Left colon (tissue), 2 donors: ENCODE measurements around the gene COX6B2. TPM values are rescaled to one million over a fixed set of nuclear protein-coding genes. Genes with fewer than 3 reads are reported as not detected.
"Not testable (repeated sequence)": the region's sequence is repeated elsewhere in the genome, so short reads cannot be mapped to it uniquely, and the experiment has no call there.

ENCODE experiments used
- ATAC-seq: fragments of 200-7000 bp; cut with Tn5 transposase; one replicate; pipeline ENCODE4 v1.9.1; 2020; ENCODE audit warnings: mild to moderate bottlenecking, moderate library complexity
- DNase-seq, 2 donors: peaks; one replicate each; pipeline ENCODE4 v3.0.0-alpha.2; 2020
- intact Hi-C, 2 donors: fragments of 100-400 bp; cut with DNase I in 1 of 2; cut with micrococcal nuclease in 1 of 2; formaldehyde crosslinking; loops; one replicate each; pipeline versions ENCODE4 v1.11.2 to v1.14.0; 2022; cut with DNase I, micrococcal nuclease
- total RNA-seq, 2 donors: library from RNA; stranded (reverse); fragmentation: NEBNext Ultra II Directional; extraction: Animal tissue kit (Norgen Biotek cat#: 25700); gene quantifications; one replicate each; pipeline ENCODE4 v1.2.1, GENCODE V29; 2021
- donor health status: DM: no; HTN: no; CAD: no.
- donor health status: DM: yes; HTN: yes; CAD: no.

The COX6B2 gene
- total RNA-seq, 2 donors from 2014 or later: 23.0 to 27.6 TPM

DNA sequence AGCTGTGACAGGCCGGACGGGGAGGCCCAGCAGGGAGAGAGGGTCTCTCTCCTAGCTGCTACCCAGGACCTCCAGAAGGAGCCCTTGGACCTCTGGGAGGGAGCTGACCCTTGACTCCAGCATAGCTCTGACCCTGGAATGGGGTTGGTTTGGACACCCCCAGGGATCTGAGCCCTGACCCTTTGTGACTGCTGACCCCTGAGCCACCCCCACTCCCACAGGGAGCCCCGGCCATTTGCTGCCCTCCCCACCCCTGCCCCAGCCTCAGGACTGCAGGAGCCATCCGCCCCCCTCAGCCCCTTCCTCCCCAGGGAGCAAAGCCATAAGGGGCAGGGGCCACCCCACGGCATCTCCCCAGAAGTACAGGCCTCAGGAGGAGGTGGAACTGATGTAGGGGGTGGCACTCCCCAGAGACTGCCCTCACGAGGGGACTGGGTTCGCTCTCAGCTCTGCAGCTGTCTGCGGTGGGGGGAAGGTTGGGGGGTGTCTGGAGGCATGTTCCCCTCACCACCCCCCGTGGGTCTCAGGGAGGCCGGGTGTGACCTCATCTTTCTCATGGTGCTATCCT is 7.0 kb downstream of the COX6B2 start:
- intact Hi-C loops: no loop called here
- DNase-seq (no peak), ATAC-seq (no peak)

DNA sequence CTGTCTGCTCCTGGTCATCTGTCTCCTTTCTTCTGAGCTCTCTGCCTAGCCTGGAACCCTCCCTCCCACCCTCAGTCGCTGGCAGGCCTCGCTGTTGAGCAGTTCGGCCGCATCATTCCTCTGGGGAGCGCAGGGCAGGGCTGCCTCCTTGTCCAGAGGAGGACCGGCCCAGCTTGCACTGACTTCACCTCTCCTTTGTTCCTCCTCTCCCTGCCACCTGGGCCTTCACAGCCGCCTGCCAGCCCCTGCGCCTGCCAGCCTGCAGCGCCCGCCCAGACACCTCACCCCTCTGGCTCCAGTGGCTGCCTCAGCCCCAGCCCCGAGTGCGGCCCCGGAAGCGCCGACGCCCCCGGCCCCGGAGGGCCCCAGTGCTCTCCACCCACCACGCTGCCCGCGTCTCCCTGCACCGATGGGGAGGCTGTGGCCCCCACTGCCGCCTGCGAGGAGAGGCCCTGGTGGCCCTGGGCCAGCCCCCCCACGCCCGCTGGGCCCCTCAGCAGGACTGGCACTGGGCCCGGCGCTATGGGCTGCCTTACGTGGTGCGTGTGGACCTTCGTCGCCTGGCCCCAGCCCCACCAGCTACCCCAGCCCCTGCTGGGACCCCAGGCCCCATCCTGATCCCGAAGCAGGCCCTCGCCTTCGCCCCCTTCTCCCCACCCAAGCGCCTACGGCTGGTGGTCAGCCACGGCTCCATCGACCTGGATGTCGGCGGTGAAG is 7.6 kb downstream of the COX6B2 start:
- ATAC-seq (no peak), DNase-seq (no peak)
- intact Hi-C loops: no loop called here

DNA sequence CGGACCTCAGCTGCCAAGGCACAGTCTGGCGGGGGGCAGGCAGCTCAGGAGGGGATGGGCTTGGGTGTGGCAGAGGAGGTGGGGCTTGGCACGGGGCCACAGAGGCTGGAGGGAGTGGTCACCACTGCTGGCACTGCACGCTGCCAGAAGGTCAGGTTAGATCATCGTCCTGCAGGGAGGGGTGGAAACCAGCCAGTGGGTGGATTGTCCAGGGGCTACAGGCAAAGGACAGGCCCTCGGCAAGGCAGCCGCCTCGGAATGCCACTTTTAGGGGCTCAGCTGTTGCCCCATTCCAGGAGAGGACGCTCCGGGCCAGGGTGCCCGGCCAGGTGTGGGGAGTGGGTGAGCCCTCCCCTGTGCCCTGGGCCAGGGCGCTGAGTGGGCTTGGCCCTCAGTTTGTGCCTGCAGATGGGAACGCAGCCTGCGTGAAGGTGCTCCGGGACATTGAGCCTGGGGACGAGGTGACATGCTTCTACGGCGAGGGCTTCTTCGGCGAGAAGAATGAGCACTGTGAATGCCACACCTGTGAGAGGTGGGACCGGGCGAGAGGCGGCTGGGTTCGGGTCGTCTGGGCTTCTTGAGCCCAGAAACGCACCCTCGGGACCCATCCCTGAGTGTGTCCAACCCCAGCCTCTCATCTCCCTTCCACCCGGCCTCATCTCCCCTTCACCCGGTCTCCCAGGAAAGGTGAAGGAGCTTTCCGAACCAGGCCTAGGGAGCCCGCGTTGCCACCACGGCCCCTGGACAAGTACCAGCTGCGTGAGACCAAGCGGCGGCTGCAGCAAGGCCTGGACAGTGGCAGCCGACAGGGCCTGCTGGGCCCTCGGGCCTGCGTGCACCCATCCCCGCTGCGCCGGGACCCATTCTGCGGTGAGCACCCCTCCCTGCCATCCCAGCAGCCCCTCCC is 8.4 kb downstream of the COX6B2 start:
- intact Hi-C loops: no loop called here
- DNase-seq: peak; percentile 66 to 76

DNA sequence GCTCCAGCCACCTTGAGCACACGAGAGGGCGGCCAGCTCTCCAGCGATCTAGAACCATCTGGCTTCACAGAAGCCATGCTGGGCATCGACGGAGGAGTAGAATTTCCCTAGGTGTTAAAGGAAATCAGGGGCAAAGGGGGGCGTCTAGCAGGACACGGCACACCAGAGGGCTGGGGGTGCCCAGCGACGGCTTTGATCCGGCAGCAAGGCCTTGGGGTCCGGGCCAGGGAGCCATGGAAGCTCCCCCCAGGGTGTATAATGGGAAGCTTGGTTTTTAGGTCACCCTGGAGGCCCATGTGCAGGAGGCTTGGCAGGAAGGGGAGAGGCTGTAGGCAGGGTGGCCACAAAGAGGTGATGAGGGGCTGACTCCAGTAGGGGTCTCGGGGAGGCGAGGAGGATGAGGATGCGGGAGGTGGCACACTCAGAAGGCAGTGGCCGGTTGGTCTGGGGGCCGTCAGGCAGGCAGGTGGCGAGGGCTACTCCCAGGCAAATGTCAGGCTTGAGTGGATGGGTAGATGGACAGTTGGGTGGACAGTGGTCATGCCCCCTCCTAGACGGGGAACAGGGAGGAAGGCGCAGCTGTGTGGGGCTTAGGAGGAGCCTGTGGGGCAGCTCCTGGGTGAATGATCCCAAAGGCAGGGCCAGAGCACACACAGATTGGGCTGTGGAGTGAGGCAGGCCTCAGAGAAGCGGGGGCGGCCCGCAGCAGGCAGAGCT is 9.3 kb downstream of the COX6B2 start:
- intact Hi-C loops: no loop called here
- no peak for ATAC-seq
- no peak for DNase-seq

More for the DNA sequence above, 8.4 kb downstream of the COX6B2 start:
- ATAC-seq: peak; percentile 71

DNA sequence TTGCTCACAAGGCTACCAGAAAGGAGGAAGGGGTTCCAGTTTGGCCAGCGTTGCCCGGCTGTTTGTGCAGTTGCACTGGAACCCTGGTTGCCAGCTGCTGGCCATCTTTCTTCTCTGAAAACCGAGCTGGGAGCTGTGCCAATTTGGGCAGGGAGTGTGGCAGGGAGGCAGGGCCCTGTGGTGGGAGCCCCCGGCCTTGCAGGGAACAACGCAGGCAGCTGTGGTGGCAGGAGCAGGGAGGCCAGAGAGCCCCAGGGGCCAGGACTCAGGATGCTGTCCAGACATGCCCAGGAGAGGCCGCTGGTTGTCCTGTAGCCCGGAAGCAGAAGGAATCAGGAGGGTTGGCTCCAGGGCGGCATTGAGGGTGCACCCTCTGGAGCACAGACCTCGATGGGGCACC is 10.1 kb downstream of the COX6B2 start:
- intact Hi-C loops: no loop called here
- DNase-seq (no peak), ATAC-seq (no peak)

DNA sequence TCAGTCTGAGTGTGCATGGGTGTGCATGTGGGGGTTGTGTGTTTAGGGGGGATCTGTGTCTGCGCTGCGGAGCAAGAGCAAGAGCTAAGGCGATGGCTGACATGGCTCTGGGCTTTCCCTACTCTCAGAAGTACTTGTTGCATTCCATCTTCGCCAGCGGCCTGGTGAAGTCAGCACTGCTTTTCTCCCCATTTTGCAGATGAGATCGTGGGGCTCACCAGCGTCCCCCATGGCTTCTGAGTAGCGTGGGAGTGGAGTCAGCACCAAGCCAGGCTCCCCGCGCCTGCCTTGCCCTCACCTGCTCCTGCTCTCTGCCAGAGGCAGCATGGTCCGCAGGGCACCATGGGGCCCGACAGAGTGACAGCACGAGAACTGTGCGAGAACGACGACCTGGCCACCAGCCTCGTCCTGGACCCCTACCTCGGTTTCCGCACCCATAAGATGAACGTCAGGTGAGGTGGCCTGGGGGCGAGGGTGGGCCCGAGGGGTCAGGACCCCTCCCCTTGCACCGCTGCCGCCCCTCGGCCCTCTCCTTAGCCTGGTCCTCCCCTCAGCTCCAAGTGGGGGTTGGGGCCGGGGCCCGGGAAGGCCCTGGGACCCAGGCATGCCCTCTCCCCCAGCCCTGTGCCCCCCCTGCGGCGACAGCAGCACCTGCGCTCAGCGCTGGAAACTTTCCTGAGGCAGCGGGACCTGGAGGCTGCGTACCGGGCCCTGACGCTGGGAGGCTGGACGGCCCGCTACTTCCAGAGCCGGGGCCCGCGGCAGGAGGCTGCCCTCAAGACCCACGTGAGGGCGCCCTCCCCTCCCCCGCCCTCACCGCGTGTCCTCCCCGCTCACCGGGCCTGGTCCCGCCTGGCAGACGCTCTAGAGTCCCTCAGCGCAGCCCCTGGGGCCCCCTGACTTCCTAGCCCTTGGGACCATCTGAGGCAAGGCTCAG is 12.7 kb downstream of the COX6B2 start:
- DNase-seq (peak in 1 of 2 donors; percentile 34), ATAC-seq (no peak)
- intact Hi-C loops: no loop called here

DNA sequence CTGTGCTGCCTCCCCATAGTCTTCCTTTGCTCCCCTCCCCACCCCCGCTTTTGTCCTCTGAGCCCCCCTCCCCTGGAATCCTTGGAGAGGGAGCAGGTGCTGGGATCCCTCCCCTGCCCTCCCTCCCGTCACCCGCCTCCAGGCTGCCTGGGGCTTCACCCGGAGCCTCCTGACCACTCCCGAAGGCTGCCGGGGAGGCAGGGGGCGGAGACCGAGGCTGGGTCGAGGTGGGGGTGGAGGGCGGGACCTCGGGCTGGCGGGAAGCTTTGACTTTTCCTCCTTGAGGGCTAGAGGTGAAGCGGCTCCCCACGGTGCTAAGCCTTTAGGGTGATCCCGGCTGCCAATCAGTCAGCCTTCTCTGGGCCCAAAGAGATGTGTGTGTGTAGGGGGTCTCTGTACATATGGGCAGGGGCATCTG is 13.3 kb downstream of the COX6B2 start:
- DNase-seq: peak; percentile 81 to 91
- peak; percentile 25 for ATAC-seq
- intact Hi-C loops: no loop called here

DNA sequence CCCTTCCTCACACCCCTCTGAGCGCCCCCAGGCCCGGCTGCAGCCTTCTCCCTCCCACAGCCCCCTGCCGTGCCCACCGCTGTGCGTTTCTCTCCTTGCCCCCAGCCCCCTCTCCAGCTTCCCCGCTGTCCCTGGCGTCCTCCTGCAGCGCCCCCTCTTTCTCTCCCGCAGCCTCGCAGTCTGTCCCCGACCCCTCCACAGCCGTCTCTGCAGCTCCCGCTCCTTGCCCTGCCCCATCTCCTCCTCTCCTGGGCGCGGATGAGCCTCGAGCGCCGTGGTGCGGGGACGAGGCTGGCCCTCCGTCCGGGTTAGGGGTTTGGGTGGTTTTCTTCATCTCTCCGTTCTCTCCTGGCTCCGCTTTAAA is 13.8 kb downstream of the COX6B2 start:
- intact Hi-C loops: no loop called here
- ATAC-seq (no peak), DNase-seq (peak in 1 of 2 donors; percentile 49)

DNA sequence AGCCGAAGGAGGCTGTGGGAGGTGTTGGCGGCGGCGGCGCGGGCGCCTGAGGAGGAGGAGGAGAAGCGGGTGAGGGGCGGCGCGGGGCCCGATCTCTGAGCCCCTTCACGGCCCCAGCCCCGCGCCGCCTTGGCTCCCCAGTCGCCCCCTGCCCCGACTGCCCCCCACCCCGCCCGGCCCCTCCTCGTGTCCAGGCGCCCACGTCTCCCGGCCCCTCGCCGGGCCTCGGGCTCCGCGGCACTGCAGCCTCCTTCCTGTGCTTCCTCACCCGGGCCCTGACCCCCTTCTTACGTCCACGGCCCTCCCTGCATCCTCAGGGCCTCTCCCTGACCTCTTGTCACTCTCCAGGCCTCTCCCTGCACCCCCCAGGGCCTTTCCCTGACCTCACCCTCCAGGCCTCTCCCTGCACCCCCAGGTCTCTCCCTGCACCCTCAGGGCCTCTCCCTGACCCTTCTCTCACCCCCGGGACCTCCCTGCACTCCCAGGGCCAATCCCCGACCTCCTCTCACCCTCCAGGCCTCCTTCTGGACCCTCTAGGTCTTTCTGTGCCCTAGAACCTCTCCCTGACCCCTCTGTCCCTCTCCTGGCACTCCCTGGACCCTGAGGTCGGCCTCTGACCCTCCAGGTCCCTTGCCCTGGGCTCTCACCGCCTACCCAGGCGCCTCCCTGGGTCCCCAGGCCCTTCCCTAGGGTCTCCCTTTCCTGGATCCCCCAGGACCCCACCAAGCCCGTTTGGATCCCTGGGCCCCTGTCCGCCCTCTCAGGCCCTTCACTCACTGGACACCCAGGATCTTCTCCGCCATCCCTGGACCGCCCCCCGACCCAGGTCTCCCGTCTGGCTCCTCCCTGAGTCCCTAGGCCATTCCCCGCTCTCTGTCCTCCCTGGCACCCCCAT is 14.4 kb downstream of the COX6B2 start:
- peak; percentile 12 for ATAC-seq
- DNase-seq: peak; percentile 57 to 61
- intact Hi-C loops: no loop called here

DNA sequence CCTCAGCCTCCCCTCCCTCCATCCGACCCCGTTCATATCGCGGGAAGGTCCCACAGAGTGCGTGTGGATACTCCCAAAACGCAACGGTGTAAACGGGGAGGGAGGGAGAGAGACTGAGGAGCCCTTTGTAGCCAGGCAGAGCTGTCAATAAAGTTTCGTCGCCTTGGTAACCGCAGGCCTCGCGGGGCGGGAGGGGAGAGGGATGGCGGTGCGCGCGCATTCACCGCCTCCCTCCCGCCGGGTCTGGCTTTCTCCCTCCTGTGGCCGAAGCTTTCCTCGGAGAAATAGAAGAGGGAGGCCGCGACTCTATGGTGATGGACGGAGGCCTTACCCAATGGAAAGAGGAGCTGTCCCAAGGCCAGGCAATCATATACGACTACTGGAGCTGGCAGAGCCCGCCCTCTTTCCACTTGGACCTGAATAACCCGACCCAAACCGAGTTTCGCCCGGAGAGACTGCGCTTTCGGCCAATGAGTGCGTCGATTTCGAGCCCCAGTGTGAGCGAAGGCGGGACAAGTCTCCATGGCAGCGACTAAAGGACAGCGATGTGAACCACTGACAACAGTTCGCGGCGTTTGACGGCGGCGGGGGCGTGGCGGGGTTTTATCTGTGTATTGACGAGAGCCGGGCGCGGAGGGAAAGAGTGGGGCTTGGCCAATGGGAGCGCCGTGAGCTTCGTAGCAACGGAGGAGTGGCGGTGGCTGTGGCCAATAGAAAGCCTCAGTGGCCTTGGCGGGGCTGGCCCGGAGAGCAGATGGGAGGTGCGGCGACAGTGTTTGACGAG is 15.2 kb downstream of the COX6B2 start, which contains the start of gene KMT5C:
KMT5C (plus strand) TSS at position 772 of the 784 bp plus-strand sequence. CDS start 2,061 bp downstream, outside the sequence.
- peak; percentile 79 for ATAC-seq
- peak; percentile 100 for DNase-seq
- intact Hi-C loops: no loop called here

DNA sequence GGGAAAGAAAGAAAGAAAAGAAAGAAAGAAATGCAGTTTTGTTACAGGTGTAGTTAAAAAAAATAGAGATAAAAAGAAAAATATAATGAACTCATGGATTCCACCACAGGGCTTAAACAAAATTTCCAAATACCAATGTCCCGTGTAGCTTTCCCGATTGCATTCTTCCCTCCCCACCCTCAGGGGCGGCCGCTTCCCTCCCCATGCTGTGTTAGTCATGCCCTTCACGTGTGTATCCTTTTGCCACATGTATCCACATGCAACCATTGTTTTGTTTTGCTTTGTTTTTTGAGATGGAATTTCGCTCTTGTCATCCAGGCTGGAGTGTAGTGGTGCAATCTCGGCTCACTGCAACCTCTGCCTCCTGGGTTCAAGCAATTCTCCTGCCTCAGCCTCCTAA is 18.4 kb downstream of the COX6B2 start:
- DNase-seq (no peak), ATAC-seq (no peak)
- intact Hi-C loops: no loop called here

DNA sequence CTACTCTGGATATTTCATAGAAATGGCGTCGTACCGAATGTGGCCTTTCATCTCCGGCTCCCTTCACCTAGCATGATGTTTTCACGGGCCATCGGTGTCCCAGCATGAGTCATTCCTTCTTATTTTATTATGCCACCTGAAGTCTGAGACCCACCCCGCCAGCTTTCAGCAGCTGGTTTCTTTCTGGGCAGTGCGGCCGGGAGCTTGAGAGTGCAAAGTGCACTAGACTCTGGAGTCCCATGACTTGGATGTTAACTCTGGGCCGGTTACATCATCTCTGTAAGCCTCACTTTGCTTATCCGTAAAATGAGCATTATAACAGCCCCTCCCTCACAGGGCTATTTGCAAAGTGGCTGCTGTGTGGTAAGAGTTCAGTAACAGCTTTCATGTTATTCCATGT is 20.6 kb downstream of the COX6B2 start:
- DNase-seq (peak; percentile 79 to 93), ATAC-seq (peak; percentile 92)
- intact Hi-C loops: no loop called here

DNA sequence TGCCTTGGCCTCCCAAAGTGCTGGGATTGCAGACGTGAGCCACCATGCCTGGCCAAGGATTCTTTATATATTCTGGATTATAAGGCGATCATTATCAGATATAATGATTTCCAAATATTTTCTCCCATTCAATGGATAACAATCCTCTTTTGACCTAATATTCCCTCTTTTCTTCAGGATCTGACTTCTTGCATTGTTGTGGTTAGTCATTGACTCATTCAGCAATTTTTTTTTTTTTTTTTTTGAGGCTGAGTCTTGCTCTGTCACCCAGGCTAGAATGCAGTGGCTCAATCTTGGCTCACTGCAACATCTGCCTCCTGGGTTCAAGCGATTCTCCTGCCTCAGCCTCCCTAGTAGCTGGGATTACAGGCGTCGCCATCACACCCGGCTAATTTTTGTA is 24.7 kb downstream of the COX6B2 start:
- DNase-seq, ATAC-seq, intact Hi-C loops: not testable (repeated sequence)

DNA sequence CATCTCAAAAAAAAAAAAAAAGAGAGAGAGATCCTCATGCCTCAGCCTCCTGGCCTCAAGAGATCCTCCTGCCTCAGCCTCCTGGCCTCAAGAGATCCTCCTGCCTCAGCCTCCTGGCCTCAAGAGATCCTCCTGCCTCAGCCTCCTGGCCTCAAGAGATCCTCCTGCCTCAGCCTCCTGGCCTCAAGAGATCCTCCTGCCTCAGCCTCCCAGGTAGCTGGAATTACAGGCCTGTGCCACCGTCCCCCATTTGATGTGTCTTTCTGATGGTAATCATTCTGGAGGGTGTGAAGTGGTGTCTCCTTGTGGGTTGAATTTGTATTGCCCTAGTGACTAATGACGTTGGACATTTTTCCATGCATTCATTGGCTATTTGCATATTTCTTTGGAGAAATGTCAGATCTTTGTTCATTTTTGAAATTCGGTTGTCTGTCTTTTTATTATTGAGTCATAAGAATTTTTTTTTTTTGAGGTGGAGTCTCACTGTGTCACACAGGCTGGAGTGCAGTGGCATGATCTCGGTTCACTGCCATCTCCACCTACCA is 25.7 kb downstream of the COX6B2 start:
- intact Hi-C loops, DNase-seq, ATAC-seq: not testable (repeated sequence)

DNA sequence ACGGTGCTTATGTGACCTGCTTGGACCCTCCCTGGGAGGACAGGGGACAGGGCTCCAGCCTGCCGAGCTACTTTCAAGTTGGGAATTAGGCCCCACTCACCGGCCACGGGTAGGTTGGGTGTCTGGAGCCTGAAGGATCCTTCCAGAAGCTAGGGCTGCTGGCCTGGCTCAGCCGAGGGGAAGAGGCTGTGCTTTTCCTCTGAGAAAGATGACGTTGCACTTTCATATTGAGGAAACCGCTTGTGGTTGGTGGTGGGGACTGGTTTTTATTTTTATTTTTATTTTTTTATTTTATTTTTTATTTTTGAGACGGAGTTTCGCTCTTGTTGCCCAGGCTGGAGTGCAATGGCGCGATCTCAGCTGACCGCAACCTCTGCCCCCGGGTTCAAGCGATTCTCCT is 29.3 kb downstream of the COX6B2 start, which contains the start of gene TMEM150B:
TMEM150B (minus strand) TSS at position 170 of the 400 bp plus-strand sequence. CDS start 4,305 bp downstream, outside the sequence.
- ATAC-seq (no peak), DNase-seq (no peak)
- intact Hi-C loops: no loop called here

DNA sequence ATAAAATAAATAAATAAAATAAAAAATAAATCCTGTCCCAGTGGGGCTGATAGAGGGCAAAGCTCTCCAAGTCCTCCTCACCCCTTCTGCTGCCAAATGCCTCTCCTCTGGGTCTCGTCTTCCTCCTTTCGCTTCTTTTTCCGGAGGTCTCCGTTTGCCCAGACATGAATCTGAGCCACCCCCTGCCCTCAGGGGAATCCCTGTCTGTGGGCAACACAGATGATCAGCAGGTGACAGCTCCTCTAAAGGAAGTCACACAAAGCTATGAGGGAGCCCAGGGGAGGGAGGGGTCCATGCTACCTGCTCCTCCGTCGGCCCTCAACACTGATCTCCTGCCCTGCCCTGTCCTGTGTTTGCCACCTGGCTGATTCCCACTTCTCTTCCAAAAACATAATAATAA is 29.9 kb downstream of the COX6B2 start:
- intact Hi-C loops: no loop called here
- DNase-seq (no peak), ATAC-seq (no peak)
